HG02571 (cell line): ENCODE data around the gene FADS1.

ENCODE experiments used
- ATAC-seq: cut with Tn5 transposase; IDR thresholded peaks from one replicate; pipeline ENCODE4 v1.9.1; 2021; ENCODE audit warnings: mild to moderate bottlenecking, moderate library complexity; ENCODE audit not compliant: unreplicated experiment

Gene FADS1

GRCh38 chr11:61846362-61847020 is 29.7 kb upstream of the FADS1 start:
- ATAC-seq, result no peak

GRCh38 chr11:61844909-61845565 is 28.2 kb upstream of the FADS1 start:
- no peak for ATAC-seq

GRCh38 chr11:61842528-61842820 is 25.7 kb upstream of the FADS1 start:
- ATAC-seq, result no peak

GRCh38 chr11:61841636-61842527 is 25.1 kb upstream of the FADS1 start:
- no peak for ATAC-seq

GRCh38 chr11:61840371-61840770 is 23.6 kb upstream of the FADS1 start:
- no peak for ATAC-seq

GRCh38 chr11:61839742-61840141 is 22.9 kb upstream of the FADS1 start:
- no peak for ATAC-seq

- no peak for ATAC-seq
Observed at GRCh38 chr11:61838921-61839320, 22.1 kb upstream of the FADS1 start.

GRCh38 chr11:61838501-61838900 is 21.7 kb upstream of the FADS1 start:
- ATAC-seq, result no peak

- ATAC-seq, result no peak
Observed at GRCh38 chr11:61837411-61838005, 20.7 kb upstream of the FADS1 start.

GRCh38 chr11:61836193-61836592 is 19.4 kb upstream of the FADS1 start:
- ATAC-seq, result no peak

- peak; percentile 85 for ATAC-seq
Observed at GRCh38 chr11:61834278-61835048, 17.7 kb upstream of the FADS1 start.

- no peak for ATAC-seq
Observed at GRCh38 chr11:61833926-61834277, 17.1 kb upstream of the FADS1 start.

GRCh38 chr11:61833471-61833870 is 16.7 kb upstream of the FADS1 start:
- ATAC-seq, result no peak

- no peak for ATAC-seq
Observed at GRCh38 chr11:61832754-61833153, 16.0 kb upstream of the FADS1 start.

GRCh38 chr11:61832207-61832606 is 15.4 kb upstream of the FADS1 start:
- no peak for ATAC-seq

GRCh38 chr11:61830237-61831105 is 13.7 kb upstream of the FADS1 start:
- no peak for ATAC-seq

GRCh38 chr11:61829806-61830205 is 13.0 kb upstream of the FADS1 start:
- no peak for ATAC-seq

- peak; percentile 31 for ATAC-seq
Observed at GRCh38 chr11:61828629-61829407, 12.0 kb upstream of the FADS1 start.

- peak; percentile 4 for ATAC-seq
Observed at GRCh38 chr11:61828379-61828628, 11.5 kb upstream of the FADS1 start.
